Effector CD8-positive, alpha-beta T cell (primary cell): Measurements from ENCODE around the gene ESYT2.
"Not testable (repeated sequence)": the region's sequence is repeated elsewhere in the genome, so short reads cannot be mapped to it uniquely, and the experiment has no call there.

Experiments used
- DNase-seq: peaks from one replicate; lab custom pipeline; 2025; lab: John Stamatoyannopoulos, UW

The ESYT2 gene

GRCh38 chr7:158698657-158699195, 130.6 kb downstream of the ESYT2 start:
- no peak for DNase-seq

GRCh38 chr7:158697597-158697996, 131.7 kb downstream of the ESYT2 start:
- DNase-seq, result not testable (repeated sequence)

GRCh38 chr7:158695726-158696452, 133.4 kb downstream of the ESYT2 start:
- peak; percentile 4 for DNase-seq

GRCh38 chr7:158695056-158695455, 134.3 kb downstream of the ESYT2 start:
- no peak for DNase-seq

DNA sequence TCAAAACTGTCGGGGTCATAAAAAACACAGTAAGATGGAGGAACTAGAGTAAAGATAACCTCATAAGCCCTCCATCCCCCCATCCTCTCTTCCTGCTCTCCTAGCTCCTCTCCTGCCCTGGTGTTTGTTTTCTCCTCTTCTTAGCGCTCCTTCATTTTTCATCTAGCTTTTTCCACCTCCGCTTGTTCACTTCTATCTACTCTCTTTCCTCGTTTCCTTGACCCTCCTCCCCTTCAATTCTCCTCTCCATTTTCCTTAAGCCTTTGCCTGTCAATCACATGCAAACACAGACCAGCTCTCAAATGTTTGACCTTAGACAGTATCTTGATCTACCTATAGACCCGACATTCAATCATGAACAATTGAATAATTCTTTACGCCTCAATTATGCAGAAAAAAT, 134.7 kb downstream of the ESYT2 start:
- no peak for DNase-seq

DNA sequence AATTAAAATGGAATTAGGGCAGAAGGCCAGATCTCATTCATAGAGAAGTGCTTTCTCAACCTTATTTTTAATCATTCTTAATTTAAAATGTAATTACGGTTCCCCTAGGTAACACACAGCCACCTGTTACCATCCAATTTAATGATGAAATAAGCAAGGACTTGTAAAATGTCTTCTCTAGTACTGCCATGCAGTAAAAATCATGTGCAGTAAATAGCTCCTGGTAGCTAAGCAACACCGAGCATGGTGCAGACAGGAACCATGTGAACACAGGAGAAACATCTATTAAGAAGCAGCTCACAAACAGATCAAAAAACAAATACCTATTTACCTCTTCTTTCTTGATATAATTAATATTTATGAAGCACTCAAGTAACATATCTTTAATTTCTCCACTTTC, 139.8 kb downstream of the ESYT2 start:
- no peak for DNase-seq

GRCh38 chr7:158687406-158687805, 141.9 kb downstream of the ESYT2 start:
- no peak for DNase-seq

GRCh38 chr7:158685693-158686092, 143.6 kb downstream of the ESYT2 start:
- no peak for DNase-seq

GRCh38 chr7:158684329-158684728, 145.0 kb downstream of the ESYT2 start:
- no peak for DNase-seq

- DNase-seq, result no peak
Observed at GRCh38 chr7:158683541-158683940, 145.8 kb downstream of the ESYT2 start.

GRCh38 chr7:158682456-158682855, 146.9 kb downstream of the ESYT2 start:
- no peak for DNase-seq
